NB4 (cell line): Measurements from ENCODE around the gene NPEPL1.
A peak's percentile ranks its signal among the peaks of the same experiment; 100 is the strongest.

Source experiments
- DNase-seq: peaks from one replicate; pipeline ENCODE4 v3.0.0; 2010; ENCODE audit warnings: low read depth
- H3K4me3 ChIP-seq: one replicate; pipeline ENCODE4 v1.5.1; 2011; ENCODE audit warnings: mild to moderate bottlenecking, low read depth, low read length, moderate library complexity
- CTCF ChIP-seq: IDR thresholded peaks from one replicate; pipeline ENCODE4 v1.5.1; 2012; ENCODE audit warnings: low read depth, low read length
- MAX ChIP-seq: IDR thresholded peaks from 2 replicates; pipeline ENCODE4 v1.6.1; 2011; ENCODE audit warnings: low read depth, low read length
- MYC ChIP-seq: IDR thresholded peaks from 2 replicates; pipeline ENCODE4 v1.6.1; 2011; ENCODE audit warnings: low read depth, low read length
- POLR2A ChIP-seq: IDR thresholded peaks from 2 replicates; pipeline ENCODE4 v1.6.1; 2011; ENCODE audit warnings: mild to moderate bottlenecking; ENCODE audit not compliant: insufficient read length; ENCODE audit errors: extremely low read depth

Gene NPEPL1

GRCh38 chr20:58705208-58705926, 12.8 kb downstream of the NPEPL1 start:
- H3K4me3 ChIP-seq: no peak overlapping the region
- no peak for TF ChIP-seq CTCF
- TF ChIP-seq POLR2A: no peak
- no peak for TF ChIP-seq MYC
- no peak for TF ChIP-seq MAX
- DNase-seq: no peak

- TF ChIP-seq POLR2A (no peak), CTCF (no peak), MYC (no peak), MAX (no peak)
- no peak for DNase-seq
- no peak overlapping the region for H3K4me3 ChIP-seq
Observed at GRCh38 chr20:58706150-58706892, 13.7 kb downstream of the NPEPL1 start.

GRCh38 chr20:58706975-58707681, 14.5 kb downstream of the NPEPL1 start:
- DNase-seq: no peak
- no peak overlapping the region for H3K4me3 ChIP-seq
- no peak for TF ChIP-seq POLR2A
- no peak for TF ChIP-seq MYC
- no peak for TF ChIP-seq MAX
- no peak for TF ChIP-seq CTCF

GRCh38 chr20:58707770-58708169, 15.2 kb downstream of the NPEPL1 start:
- TF ChIP-seq MAX: no peak
- no peak for TF ChIP-seq MYC
- no peak for TF ChIP-seq CTCF
- no peak for TF ChIP-seq POLR2A
- H3K4me3 ChIP-seq: no peak overlapping the region

GRCh38 chr20:58708246-58708931, 15.8 kb downstream of the NPEPL1 start:
- no peak for TF ChIP-seq CTCF
- TF ChIP-seq MAX: no peak
- no peak for TF ChIP-seq MYC
- TF ChIP-seq POLR2A: no peak
- no peak overlapping the region for H3K4me3 ChIP-seq
- DNase-seq: peak; percentile 0

More at GRCh38 chr20:58707770-58708169, 15.2 kb downstream of the NPEPL1 start:
- no peak for DNase-seq
